GM13976 (cell line): ENCODE measurements around the gene CTXND1.
A peak's percentile ranks its signal among the peaks of the same experiment; 100 is the strongest.

Experiments
- DNase-seq: peaks from one replicate; pipeline ENCODE4 v3.0.0; 2012; ENCODE audit warnings: low spot score
- CTCF ChIP-seq: IDR thresholded peaks from 2 replicates; pipeline ENCODE4 v1.5.1; 2012; ENCODE audit warnings: borderline replicate concordance, mild to moderate bottlenecking; ENCODE audit not compliant: insufficient read depth; ENCODE audit errors: extremely low read depth, missing control alignments, control extremely low read depth
- in situ Hi-C: fragments of 300-500 bp; cut with MboI; formaldehyde crosslinking; loops from one replicate; pipeline ENCODE4 v1.12.0; 2022; ENCODE audit warnings: low sequenced_read_pairs, mixed read lengths, inconsistent platforms; ENCODE audit not compliant: unreplicated experiment

Gene CTXND1

GRCh38 chr15:80234883-80235282, 17.1 kb downstream of the CTXND1 start:
- in situ Hi-C loops = no loop called here
- DNase-seq = peak; percentile 53
- peak; percentile 37 for TF ChIP-seq CTCF

- in situ Hi-C loops = no loop called here
- no peak for DNase-seq
- no peak for TF ChIP-seq CTCF
Observed at GRCh38 chr15:80233581-80233980, 18.4 kb downstream of the CTXND1 start.

GRCh38 chr15:80231371-80231770, 20.6 kb downstream of the CTXND1 start:
- no peak for TF ChIP-seq CTCF
- in situ Hi-C loops = no loop called here

GRCh38 chr15:80228959-80229610, 22.9 kb downstream of the CTXND1 start:
- no peak for TF ChIP-seq CTCF
- in situ Hi-C loops = no loop called here
- DNase-seq = no peak

More at GRCh38 chr15:80231371-80231770, 20.6 kb downstream of the CTXND1 start:
- no peak for DNase-seq

- no peak for TF ChIP-seq CTCF
- in situ Hi-C loops = no loop called here
Observed at GRCh38 chr15:80219955-80220354, 32.1 kb downstream of the CTXND1 start.

GRCh38 chr15:80217327-80217900, 34.6 kb downstream of the CTXND1 start:
- TF ChIP-seq CTCF = no peak
- no peak for DNase-seq
- in situ Hi-C loops = no loop called here

More at GRCh38 chr15:80219955-80220354, 32.1 kb downstream of the CTXND1 start:
- DNase-seq = no peak

- DNase-seq = no peak
- TF ChIP-seq CTCF = no peak
- in situ Hi-C loops = no loop called here
Observed at GRCh38 chr15:80216911-80217310, 35.1 kb downstream of the CTXND1 start.
